Dermis lymphatic vessel endothelial cell (primary cell): Measurements from ENCODE around the gene PRSS23. TPM values are rescaled to one million over a fixed set of nuclear protein-coding genes. Genes with fewer than 3 reads are reported as not detected.

Source experiments
- total RNA-seq: library from RNA; depleted of rRNA; stranded (reverse); fragments of >200 nt; gene quantifications from 2 replicates; pipeline ENCODE4 v1.2.1, GENCODE V29; 2014

PRSS23 gene, protein sequence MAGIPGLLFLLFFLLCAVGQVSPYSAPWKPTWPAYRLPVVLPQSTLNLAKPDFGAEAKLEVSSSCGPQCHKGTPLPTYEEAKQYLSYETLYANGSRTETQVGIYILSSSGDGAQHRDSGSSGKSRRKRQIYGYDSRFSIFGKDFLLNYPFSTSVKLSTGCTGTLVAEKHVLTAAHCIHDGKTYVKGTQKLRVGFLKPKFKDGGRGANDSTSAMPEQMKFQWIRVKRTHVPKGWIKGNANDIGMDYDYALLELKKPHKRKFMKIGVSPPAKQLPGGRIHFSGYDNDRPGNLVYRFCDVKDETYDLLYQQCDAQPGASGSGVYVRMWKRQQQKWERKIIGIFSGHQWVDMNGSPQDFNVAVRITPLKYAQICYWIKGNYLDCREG
- total RNA-seq: 56.8 and 78.0 TPM in 2 replicates

DNA sequence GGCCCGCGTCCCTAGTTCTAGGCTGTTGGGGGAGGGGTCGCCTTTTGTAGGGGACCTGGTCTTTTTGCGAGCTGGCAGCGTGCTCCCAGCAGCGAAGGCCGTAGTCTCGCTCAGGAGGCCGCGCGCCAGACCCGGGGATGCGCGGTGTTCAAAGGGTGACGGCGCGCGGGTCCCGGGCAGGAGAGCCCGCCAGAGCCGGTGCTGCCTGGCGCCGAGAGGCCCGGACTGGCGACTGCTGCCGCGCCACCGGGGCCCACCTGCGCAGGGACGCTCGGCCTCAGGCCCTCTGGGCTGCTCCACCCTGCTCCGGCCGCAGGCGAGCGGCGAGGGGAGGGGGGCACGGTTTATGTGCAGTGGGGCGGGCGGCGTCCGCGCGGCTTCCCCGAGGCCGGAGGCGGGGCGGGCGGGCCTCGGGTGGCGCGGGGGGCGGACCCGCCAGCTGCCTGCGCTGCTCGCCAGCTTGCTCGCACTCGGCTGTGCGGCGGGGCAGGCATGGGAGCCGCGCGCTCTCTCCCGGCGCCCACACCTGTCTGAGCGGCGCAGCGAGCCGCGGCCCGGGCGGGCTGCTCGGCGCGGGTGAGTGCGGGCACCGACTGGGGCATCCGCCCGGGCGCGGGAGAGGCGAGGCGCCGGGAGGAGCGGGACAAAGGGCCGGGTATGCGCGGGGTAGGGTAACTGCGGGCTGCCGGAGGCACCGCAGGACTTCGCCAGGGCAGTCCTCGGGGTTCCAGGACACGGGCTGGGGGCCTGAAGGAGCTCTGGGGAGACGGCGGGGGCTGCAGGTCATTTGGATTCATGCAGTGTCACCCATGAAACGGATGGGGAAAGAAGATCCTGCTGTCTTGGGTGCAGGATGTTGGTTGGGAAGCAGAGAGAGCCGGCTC is at the start of gene PRSS23:
Gene PRSS23, plus strand, starts transcription at position 467 of the 884 bp plus-strand sequence. CDS start 7,102 bp downstream, outside the sequence.

Other genes starting within 250 kb of the PRSS23 start
- 17.7 and 18.4 TPM in 2 replicates for gene ME3, start 127.9 kb upstream of the PRSS23 start, total RNA-seq
- gene FZD4, start 154.9 kb downstream of the PRSS23 start, total RNA-seq: 149 and 151 TPM in 2 replicates
- gene TMEM135, start 237.4 kb downstream of the PRSS23 start, total RNA-seq: 20.9 and 21.1 TPM in 2 replicates